Measurements from ENCODE around the gene MGST1. TPM values are rescaled to one million over a fixed set of nuclear protein-coding genes. Genes with fewer than 3 reads are reported as not detected.

Gene MGST1
- not detected in 2 replicates for polyA plus RNA-seq (2014; cell fraction: cytosol; rRNA removed)
- polyA plus RNA-seq (2014; cell fraction: nucleus; rRNA removed): 0.18 and 1.5 TPM in 2 replicates

GRCh38 chr12:16347391-16348298, at the start of gene MGST1:
MGST1 (plus strand) TSS chr12:16347645; CDS start chr12:16354253, 6,608 bp downstream.
- DNase-seq (ENCODE audit: low spot score): no peak

- no peak for DNase-seq (ENCODE audit: low spot score)
These were observed 48.0 kb upstream of the MGST1 start for GRCh38 chr12:16299403-16299802.

GRCh38 chr12:16300122-16300521, 47.3 kb upstream of the MGST1 start:
- DNase-seq (ENCODE audit: low spot score): no peak

DNA sequence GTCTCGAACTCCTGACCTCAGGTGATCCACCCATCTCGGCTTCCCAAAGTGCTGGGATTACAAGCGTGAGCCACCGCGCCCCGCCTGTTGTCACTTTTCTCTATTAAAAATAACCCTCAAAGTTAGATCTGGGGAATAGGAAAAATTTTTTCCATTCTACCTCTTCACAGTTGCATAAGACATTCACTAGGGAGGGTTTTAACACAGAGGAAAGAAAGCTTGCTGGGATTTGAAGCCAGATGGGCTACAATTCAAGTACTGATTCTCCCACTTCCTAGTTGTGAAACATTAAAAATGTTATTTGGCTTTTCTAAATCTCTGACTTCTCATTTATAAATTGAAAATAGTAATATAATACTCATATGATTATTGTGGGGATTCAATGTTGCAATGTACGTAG, 46.7 kb upstream of the MGST1 start:
- no peak for DNase-seq (ENCODE audit: low spot score)

DNA sequence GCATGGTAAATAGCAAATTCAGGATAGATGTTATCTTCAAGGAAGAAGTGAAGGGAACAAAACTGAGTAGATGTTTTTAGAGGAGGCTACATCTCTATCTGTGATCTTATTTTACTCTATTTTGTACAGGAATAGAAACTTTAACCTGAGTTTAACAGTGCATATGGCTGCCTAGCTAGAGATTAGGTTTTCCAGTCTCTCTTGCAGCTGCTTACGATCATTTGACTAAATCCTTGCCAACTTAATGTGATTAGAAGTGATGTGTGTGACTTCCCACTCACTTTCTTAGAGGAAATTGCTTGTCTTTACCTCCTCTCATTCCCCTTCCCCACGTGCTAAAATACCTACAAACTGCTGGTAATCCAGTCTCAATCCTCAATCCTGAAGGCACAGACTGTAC, 43.5 kb upstream of the MGST1 start:
- peak; percentile 24 for DNase-seq (ENCODE audit: low spot score)

DNA sequence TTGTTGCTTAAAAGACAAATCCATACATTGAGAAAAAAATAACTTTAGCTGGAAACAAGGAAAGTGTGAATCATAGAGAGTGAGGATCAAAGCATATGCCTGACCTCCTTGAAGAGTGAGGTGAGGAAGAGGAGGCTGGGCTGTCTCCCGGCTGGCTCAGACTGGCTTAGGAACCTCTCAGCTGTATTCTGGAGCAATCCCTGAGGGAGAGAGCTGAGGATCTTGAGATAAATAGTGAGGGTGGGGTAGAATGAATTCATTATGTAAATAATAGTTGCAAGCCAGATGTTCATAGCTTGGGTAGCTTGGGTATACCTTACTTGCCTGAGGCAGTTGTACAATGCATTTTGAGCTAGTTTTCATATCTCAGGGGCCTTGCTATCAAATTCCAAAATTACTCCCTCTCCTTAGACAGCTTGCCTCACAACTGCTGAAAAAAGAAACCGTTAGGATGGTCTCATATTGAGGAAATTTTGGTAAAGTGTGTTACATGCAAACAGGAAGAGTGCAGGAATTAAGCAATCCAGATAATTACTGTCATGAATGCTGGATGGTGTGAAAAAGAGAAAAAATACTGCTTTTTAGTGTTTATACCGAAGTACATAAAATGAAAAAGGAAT, 39.5 kb upstream of the MGST1 start:
- DNase-seq (ENCODE audit: low spot score): no peak

DNA sequence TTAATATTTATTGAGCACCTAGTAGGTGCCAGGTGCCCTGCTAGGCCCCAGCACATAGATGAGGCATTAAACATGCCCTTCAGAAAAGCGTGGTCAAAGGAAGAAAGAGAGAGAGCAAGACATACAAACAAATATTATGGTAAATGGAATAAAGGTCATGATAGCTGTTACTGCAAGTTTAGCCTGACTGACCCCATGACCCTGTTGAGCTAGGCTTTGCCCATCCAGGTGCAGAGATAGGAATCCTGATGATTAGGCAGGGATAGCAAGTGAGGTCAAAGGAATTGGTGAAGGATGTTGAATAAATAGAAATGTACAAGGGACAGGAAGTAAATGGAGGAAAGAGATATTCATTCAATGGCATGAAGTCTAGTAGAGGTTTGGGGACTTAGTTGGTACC, 36.5 kb upstream of the MGST1 start:
- no peak for DNase-seq (ENCODE audit: low spot score)

DNA sequence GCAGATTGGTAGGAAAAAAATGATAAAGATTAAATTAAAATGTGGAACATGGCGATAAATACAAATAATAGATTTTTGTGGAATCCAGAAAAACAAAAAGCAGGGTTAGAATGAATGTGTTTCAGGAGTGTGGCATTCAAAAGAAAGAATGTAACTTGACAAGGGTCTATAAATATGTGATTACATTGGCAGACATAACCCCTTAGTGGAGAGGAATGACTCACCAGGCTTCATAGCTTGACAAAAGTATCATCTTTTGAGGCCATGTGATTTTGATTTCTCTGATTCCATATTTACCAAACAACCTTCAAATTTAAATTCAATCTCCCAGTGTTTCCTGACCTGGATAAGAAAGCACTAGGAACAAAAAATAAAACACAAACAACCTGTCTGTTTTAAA, 24.4 kb upstream of the MGST1 start:
- DNase-seq (ENCODE audit: low spot score): no peak

- DNase-seq (ENCODE audit: low spot score): no peak
These were observed 23.8 kb upstream of the MGST1 start for GRCh38 chr12:16323638-16324037.

DNA sequence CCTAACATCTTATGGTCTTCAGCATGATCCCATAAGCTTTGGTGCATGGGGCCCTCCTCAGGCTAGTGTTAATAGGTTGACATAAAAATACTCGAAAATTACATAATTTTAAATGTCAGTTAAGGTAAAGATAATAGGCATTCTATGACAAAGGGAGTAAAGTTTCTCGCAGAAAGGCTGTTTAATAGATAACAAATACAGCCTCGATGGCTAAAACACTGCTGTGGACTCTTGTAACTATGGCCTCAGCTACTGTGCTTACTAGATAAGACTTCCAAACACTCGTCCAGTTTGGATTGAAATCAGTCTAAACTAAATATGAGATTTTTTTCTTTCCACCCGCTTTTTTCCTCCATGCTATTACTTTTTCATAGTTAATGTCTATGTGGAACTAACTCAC, 23.2 kb upstream of the MGST1 start:
- DNase-seq (ENCODE audit: low spot score): no peak

- DNase-seq (ENCODE audit: low spot score): no peak
These were observed 22.7 kb upstream of the MGST1 start for GRCh38 chr12:16324772-16325171.

- DNase-seq (ENCODE audit: low spot score): no peak
These were observed 22.0 kb upstream of the MGST1 start for GRCh38 chr12:16325426-16325825.

DNA sequence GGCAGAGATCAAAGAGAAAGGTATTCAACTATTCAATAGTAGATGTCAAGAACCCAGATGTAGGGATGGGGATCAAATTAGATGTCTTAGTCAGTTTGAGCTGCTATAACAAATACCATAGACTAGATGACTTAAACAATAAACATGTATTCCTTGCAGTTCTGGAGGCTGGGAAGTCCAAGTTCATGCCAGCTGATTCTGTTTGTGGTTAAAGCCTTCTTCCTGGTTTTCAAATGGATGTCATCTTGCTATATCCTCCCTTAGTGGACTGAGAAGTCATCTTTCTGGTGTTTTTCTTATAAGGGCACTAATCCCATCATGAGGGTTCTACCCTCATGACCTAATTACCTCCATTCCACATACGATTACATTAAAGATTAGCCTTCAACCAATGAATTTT, 19.5 kb upstream of the MGST1 start:
- no peak for DNase-seq (ENCODE audit: low spot score)

GRCh38 chr12:16329594-16329993, 17.9 kb upstream of the MGST1 start:
- no peak for DNase-seq (ENCODE audit: low spot score)

- DNase-seq (ENCODE audit: low spot score): no peak
These were observed 16.9 kb upstream of the MGST1 start for GRCh38 chr12:16330560-16330959.

GRCh38 chr12:16331998-16332397, 15.4 kb upstream of the MGST1 start:
- DNase-seq (ENCODE audit: low spot score): no peak

- no peak for DNase-seq (ENCODE audit: low spot score)
These were observed 11.6 kb upstream of the MGST1 start for GRCh38 chr12:16335838-16336237.

- no peak for DNase-seq (ENCODE audit: low spot score)
These were observed 3.2 kb upstream of the MGST1 start for GRCh38 chr12:16344269-16344668.

DNA sequence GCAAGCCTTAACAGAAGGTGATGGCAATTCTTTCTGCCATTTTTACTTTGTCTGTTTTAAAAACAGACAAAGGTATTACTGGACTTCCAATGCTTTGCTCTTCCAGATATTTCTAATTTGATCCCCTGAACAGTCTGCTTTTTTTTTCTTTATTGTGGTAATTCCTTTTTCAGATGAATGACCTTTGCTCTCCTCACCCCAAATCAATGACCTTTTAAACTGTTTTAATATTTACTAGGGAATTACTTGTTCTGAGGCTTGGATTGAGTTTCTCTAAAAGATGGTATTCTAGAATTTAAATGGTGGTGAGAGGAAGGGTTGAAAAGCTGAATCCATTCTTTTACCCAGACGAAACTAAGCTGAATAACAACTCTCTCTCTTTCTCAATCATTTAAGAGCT, 2.3 kb upstream of the MGST1 start:
- no peak for DNase-seq (ENCODE audit: low spot score)

DNA sequence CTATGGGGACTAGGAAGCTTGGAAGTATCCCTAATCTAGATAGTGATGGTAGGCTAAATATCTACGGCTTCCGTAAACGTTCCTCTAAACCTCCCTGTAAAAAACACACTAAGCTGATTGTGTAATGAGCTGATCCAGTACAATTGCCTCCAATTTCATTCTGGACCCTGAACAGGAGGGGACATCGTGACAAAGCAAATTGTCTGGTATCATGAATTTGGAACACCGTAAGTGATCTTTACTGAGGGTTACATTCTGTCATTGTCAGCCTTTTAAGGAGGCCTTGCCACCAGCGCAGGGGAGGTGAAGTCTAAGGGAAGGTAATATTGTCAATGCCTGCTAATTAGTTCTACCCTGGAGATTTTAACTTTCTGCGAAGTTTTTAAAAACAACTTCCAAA, 487 bp upstream of the MGST1 start:
- DNase-seq (ENCODE audit: low spot score): no peak

GRCh38 chr12:16348435-16349130, 1.1 kb downstream of the MGST1 start:
- no peak for DNase-seq (ENCODE audit: low spot score)

DNA sequence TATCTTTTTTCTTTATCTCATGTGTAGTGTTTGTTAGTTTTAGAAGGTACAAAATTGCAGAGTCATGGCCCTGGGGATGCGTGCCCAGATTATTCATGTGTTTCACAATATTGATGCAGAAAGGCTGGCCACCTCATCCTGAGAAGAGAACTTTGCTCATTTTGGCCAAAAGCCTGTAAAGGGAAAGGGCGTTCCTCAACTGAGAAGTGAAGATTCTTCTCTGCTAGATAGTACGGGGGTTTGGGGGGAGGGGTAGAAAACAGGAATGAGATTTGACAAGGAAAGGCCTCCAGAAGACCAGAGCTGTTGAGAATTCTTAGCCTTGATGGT, 1.7 kb downstream of the MGST1 start:
- no peak for DNase-seq (ENCODE audit: low spot score)

DNA sequence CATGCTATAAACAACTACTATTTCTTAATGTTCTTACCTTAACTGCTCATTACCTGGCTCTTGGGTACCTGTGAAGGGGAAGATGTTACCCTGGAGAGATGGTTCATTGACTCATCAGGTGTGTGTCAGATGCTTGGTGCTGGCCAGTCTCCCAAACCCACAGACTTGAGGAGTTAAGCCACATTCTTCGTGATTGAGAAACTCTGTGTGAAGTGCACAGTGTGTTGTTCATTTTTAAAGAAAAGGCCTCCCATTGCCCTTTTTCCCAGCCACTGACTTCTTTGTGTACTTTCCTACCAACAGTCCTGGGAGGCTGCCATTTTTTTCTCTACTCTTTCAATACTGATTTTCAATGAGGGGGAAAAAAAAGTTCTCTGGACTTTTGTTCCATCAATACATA, 3.2 kb downstream of the MGST1 start:
- DNase-seq (ENCODE audit: low spot score): no peak
